CD4-positive, alpha-beta memory T cell (primary cell): ENCODE data around the gene MOGAT3. TPM values are rescaled to one million over a fixed set of nuclear protein-coding genes. Genes with fewer than 3 reads are reported as not detected.

ENCODE experiments used
- CTCF ChIA-PET: fragments of 350-600 bp; sonication (Branson Sonifier 250); formaldehyde crosslinking; loops from one replicate; lab custom pipeline; 2021; ENCODE audit warnings: inconsistent platforms; ENCODE audit not compliant: partially characterized antibody; lab: Charles Lee
- POLR2A ChIA-PET: fragments of 350-600 bp; sonication (Branson Sonifier 250); formaldehyde crosslinking; loops from one replicate; lab custom pipeline; 2021; ENCODE audit not compliant: partially characterized antibody; lab: Charles Lee
- DNase-seq, 5 donors: peaks; one replicate each; pipeline versions ENCODE4 v3.0.0 to v3.0.0-alpha.2; 2020 to 2022; ENCODE audit warnings: mixed read lengths in 1 of 5
- H3K27ac ChIP-seq: one replicate; pipeline ENCODE4 v1.7.0; 2013; ENCODE audit warnings: low read depth, low read length
- H3K27me3 ChIP-seq: 2 replicates; pipeline ENCODE4 v1.7.0; 2013; ENCODE audit warnings: mild to moderate bottlenecking, low read length, moderate library complexity; ENCODE audit not compliant: insufficient read depth
- H3K36me3 ChIP-seq: 2 replicates; pipeline ENCODE4 v1.7.0; 2013; ENCODE audit warnings: mild to moderate bottlenecking, low read length, moderate library complexity; ENCODE audit not compliant: insufficient read depth
- H3K4me1 ChIP-seq: 2 replicates; pipeline ENCODE4 v1.7.0; 2013; ENCODE audit warnings: mild to moderate bottlenecking, low read length, moderate library complexity; ENCODE audit not compliant: insufficient read depth
- H3K4me3 ChIP-seq, 2 donors: one replicate each; pipeline ENCODE4 v1.7.0; 2013; ENCODE audit warnings: low read length in 2 of 2, mild to moderate bottlenecking in 1 of 2
- H3K9me3 ChIP-seq, 2 donors: one replicate each; pipeline ENCODE4 v1.7.0; 2013; ENCODE audit warnings: low read length in 2 of 2, control low read depth in 1 of 2; ENCODE audit not compliant: control insufficient read depth in 1 of 2
- H3K27ac Mint-ChIP-seq, 7 donors: one replicate each; pipeline ENCODE4 v1.8.0; 2020 to 2021; ENCODE audit warnings: mixed read lengths in 7 of 7, mild to moderate bottlenecking in 6 of 7, inconsistent platforms in 3 of 7, moderate library complexity in 3 of 7
- H3K27me3 Mint-ChIP-seq, 2 donors: one replicate each; pipeline ENCODE4 v1.8.0; 2020 to 2021; ENCODE audit warnings: mixed read lengths in 2 of 2
- H3K36me3 Mint-ChIP-seq, 2 donors: one replicate each; pipeline ENCODE4 v1.8.0; 2020 to 2021; ENCODE audit warnings: mixed read lengths in 2 of 2, inconsistent platforms in 1 of 2, mild to moderate bottlenecking in 1 of 2
- H3K4me1 Mint-ChIP-seq, 4 donors: one replicate each; pipeline ENCODE4 v1.8.0; 2020 to 2021; ENCODE audit warnings: mixed read lengths in 4 of 4, mild to moderate bottlenecking in 1 of 4
- H3K4me3 Mint-ChIP-seq, 8 donors: one replicate each; pipeline ENCODE4 v1.8.0; 2020 to 2021; ENCODE audit warnings: mixed read lengths in 8 of 8, mild to moderate bottlenecking in 7 of 8, moderate library complexity in 6 of 8, inconsistent platforms in 3 of 8
- H3K9me3 Mint-ChIP-seq, 8 donors: one replicate each; pipeline ENCODE4 v1.8.0; 2020 to 2021; ENCODE audit warnings: mixed read lengths in 8 of 8, mild to moderate bottlenecking in 5 of 8, inconsistent platforms in 3 of 8, moderate library complexity in 1 of 8
- intact Hi-C: fragments of 100-400 bp; cut with micrococcal nuclease; formaldehyde crosslinking; loops from one replicate; pipeline ENCODE4 v1.15.1; 2023
- polyA plus RNA-seq, 2 donors: library from polyadenylated mRNA; unstranded; fragments of 300-500 nt; fragmentation: Illumina TruSeq; gene quantifications; one replicate each; pipeline ENCODE4 v1.2.3, GENCODE V29; 2021
- total RNA-seq, 2 experiments: library from RNA; stranded (reverse); gene quantifications; one replicate each; pipeline ENCODE4 v1.2.3, GENCODE V29; 2021

MOGAT3 gene
- total and polyA plus RNA-seq, 4 experiments from 2014 or later, result not detected

GRCh38 chr7:101216001-101216859 lies 15.4 kb upstream of the MOGAT3 start:
- ChIA-PET POLR2A (interaction anchor here (1.5 to 4.2 kb wide), 7 partner anchors 14 to 342 kb away, joined by 3 to 102 read pairs (median 13); partner anchors contain the start of genes FIS1 and SRRT), CTCF (interaction anchor here (1.1 to 5.6 kb wide), 6 partner anchors 24 to 341 kb away, joined by 3 to 105 read pairs (median 14); partner anchors contain the start of genes FIS1 and SRRT)
- Histone ChIP-seq H3K9me3 (no peaks in the 10 kb centered on the region), H3K27me3 (no peaks in the 10 kb centered on the region), H3K27ac (peak overlapping the region; percentile 64), H3K4me3 (peak overlapping the region; percentile 36 to 83), H3K4me1 (peaks cover 32% of the 10 kb centered on the region), H3K36me3 (no peaks in the 10 kb centered on the region)
- intact Hi-C loops, result loop anchor here (10.0 kb wide), 1 partner anchor 51 kb away; the partner anchor contains the start of gene VGF
- DNase-seq, result no peak
- H3K27me3 Mint-ChIP-seq, result no peaks in the 10 kb centered on the region
- H3K36me3 Mint-ChIP-seq, result peaks cover 0 to 16% of the 10 kb centered on the region in 2 donors
- peak overlapping the region; percentile 60 to 92 (median 88) for H3K27ac Mint-ChIP-seq
- H3K4me3 Mint-ChIP-seq, result peak overlapping the region; percentile 86 to 97 (median 95)
- peaks cover 18 to 49% (median 32%) of the 10 kb centered on the region in 4 donors for H3K4me1 Mint-ChIP-seq
- peaks cover 0 to 2% (median 0%) of the 10 kb centered on the region in 8 donors for H3K9me3 Mint-ChIP-seq

GRCh38 chr7:101212014-101212413 lies 11.2 kb upstream of the MOGAT3 start:
- intact Hi-C loops, result loop anchor here (10.0 kb wide), 1 partner anchor 47 kb away; the partner anchor contains the start of gene VGF
- Histone ChIP-seq H3K4me3 (no peak overlapping the region), H3K36me3 (no peaks in the 10 kb centered on the region), H3K27me3 (no peaks in the 10 kb centered on the region), H3K9me3 (no peaks in the 10 kb centered on the region), H3K4me1 (peaks cover 10% of the 10 kb centered on the region), H3K27ac (no peak overlapping the region)
- H3K4me1 Mint-ChIP-seq, result peaks cover 6 to 19% (median 11%) of the 10 kb centered on the region in 4 donors
- no peaks in the 10 kb centered on the region for H3K27me3 Mint-ChIP-seq
- no peak for DNase-seq
- ChIA-PET POLR2A (no interaction called here), CTCF (no interaction called here)
- peak overlapping the region in 1 of 7 donors; percentile 13 for H3K27ac Mint-ChIP-seq
- peaks cover 13 to 27% of the 10 kb centered on the region in 2 donors for H3K36me3 Mint-ChIP-seq
- H3K9me3 Mint-ChIP-seq, result no peaks in the 10 kb centered on the region
- no peak overlapping the region for H3K4me3 Mint-ChIP-seq

- CTCF ChIA-PET, result no interaction called here
- Mint-ChIP-seq H3K9me3 (no peaks in the 10 kb centered on the region), H3K36me3 (peaks cover 13 to 27% of the 10 kb centered on the region in 2 donors), H3K4me1 (peaks cover 3 to 14% (median 7%) of the 10 kb centered on the region in 4 donors), H3K4me3 (no peak overlapping the region), H3K27ac (peak overlapping the region in 1 of 7 donors; percentile 13), H3K27me3 (no peaks in the 10 kb centered on the region)
- Histone ChIP-seq H3K9me3 (no peaks in the 10 kb centered on the region), H3K4me1 (peaks cover 6% of the 10 kb centered on the region), H3K36me3 (no peaks in the 10 kb centered on the region), H3K27me3 (no peaks in the 10 kb centered on the region), H3K27ac (no peak overlapping the region), H3K4me3 (no peak overlapping the region)
- POLR2A ChIA-PET, result no interaction called here
- intact Hi-C loops, result loop anchor here (10.0 kb wide), 1 partner anchor 47 kb away; the partner anchor contains the start of gene VGF
- DNase-seq, result no peak
Measured at GRCh38 chr7:101211501-101211900, 10.7 kb upstream of the MOGAT3 start.

GRCh38 chr7:101210143-101210542 lies 9.3 kb upstream of the MOGAT3 start:
- intact Hi-C loops, result loop anchor here (10.0 kb wide), 1 partner anchor 45 kb away; the partner anchor contains the start of gene VGF
- Histone ChIP-seq H3K27me3 (no peaks in the 10 kb centered on the region), H3K4me1 (no peaks in the 10 kb centered on the region), H3K27ac (no peak overlapping the region), H3K36me3 (no peaks in the 10 kb centered on the region), H3K9me3 (no peaks in the 10 kb centered on the region), H3K4me3 (no peak overlapping the region)
- ChIA-PET CTCF (no interaction called here), POLR2A (no interaction called here)
- Mint-ChIP-seq H3K27me3 (no peaks in the 10 kb centered on the region), H3K36me3 (peaks cover 19 to 29% of the 10 kb centered on the region in 2 donors), H3K9me3 (no peaks in the 10 kb centered on the region), H3K4me3 (no peak overlapping the region), H3K4me1 (peaks cover 0 to 2% (median 0%) of the 10 kb centered on the region in 4 donors), H3K27ac (peak overlapping the region in 1 of 7 donors; percentile 6)
- no peak for DNase-seq

GRCh38 chr7:101208794-101209193 lies 8.0 kb upstream of the MOGAT3 start:
- Histone ChIP-seq H3K4me3 (no peak overlapping the region), H3K27ac (no peak overlapping the region), H3K4me1 (no peaks in the 10 kb centered on the region), H3K36me3 (no peaks in the 10 kb centered on the region), H3K9me3 (no peaks in the 10 kb centered on the region), H3K27me3 (no peaks in the 10 kb centered on the region)
- Mint-ChIP-seq H3K27me3 (peaks cover 0 to 2% of the 10 kb centered on the region in 2 donors), H3K36me3 (peaks cover 19 to 32% of the 10 kb centered on the region in 2 donors), H3K27ac (no peak overlapping the region), H3K4me3 (no peak overlapping the region), H3K4me1 (peaks cover under 1 to 6% (median 3%) of the 10 kb centered on the region in 4 donors), H3K9me3 (no peaks in the 10 kb centered on the region)
- DNase-seq, result no peak
- ChIA-PET CTCF (interaction anchor here (0.7 to 2.0 kb wide), 2 partner anchors 9 to 16 kb away, joined by 3 to 8 read pairs; partner anchors contain the start of gene PLOD3), POLR2A (no interaction called here)
- intact Hi-C loops, result no loop called here

GRCh38 chr7:101207459-101207858 lies 6.6 kb upstream of the MOGAT3 start:
- peaks cover 8% of the 10 kb centered on the region for H3K4me1 ChIP-seq
- no peaks in the 10 kb centered on the region for H3K36me3 ChIP-seq
- no peak overlapping the region for H3K27ac ChIP-seq
- ChIA-PET POLR2A (interaction anchor here (1.6 kb wide), 1 partner anchor 10 kb away, joined by 4 read pairs; the partner anchor contains the start of genes PLOD3 and ZNHIT1), CTCF (interaction anchor here (1.5 to 2.0 kb wide), 2 partner anchors 15 to 63 kb away, joined by 4 to 8 read pairs; no protein-coding TSS in a partner anchor)
- H3K4me3 Mint-ChIP-seq, result no peak overlapping the region
- no peaks in the 10 kb centered on the region for H3K9me3 ChIP-seq
- no peaks in the 10 kb centered on the region for H3K9me3 Mint-ChIP-seq
- peaks cover 3 to 4% of the 10 kb centered on the region in 2 donors for H3K27me3 Mint-ChIP-seq
- intact Hi-C loops, result no loop called here
- H3K27ac Mint-ChIP-seq, result peak overlapping the region in 1 of 7 donors; percentile 67
- H3K4me3 ChIP-seq, result no peak overlapping the region
- no peak for DNase-seq
- peaks cover 19 to 32% of the 10 kb centered on the region in 2 donors for H3K36me3 Mint-ChIP-seq
- H3K4me1 Mint-ChIP-seq, result peaks cover 5 to 13% (median 9%) of the 10 kb centered on the region in 4 donors
- no peaks in the 10 kb centered on the region for H3K27me3 ChIP-seq

GRCh38 chr7:101206665-101207042 lies 5.8 kb upstream of the MOGAT3 start:
- Histone ChIP-seq H3K27me3 (no peaks in the 10 kb centered on the region), H3K27ac (no peak overlapping the region), H3K9me3 (no peaks in the 10 kb centered on the region), H3K36me3 (no peaks in the 10 kb centered on the region), H3K4me3 (no peak overlapping the region), H3K4me1 (peaks cover 8% of the 10 kb centered on the region)
- no peak for DNase-seq
- intact Hi-C loops, result no loop called here
- ChIA-PET POLR2A (interaction anchor here (1.6 kb wide), 1 partner anchor 11 kb away, joined by 4 read pairs; the partner anchor contains the start of genes PLOD3 and ZNHIT1), CTCF (interaction anchor here (1.5 kb wide), 1 partner anchor 62 kb away, joined by 4 read pairs; no protein-coding TSS in a partner anchor)
- H3K36me3 Mint-ChIP-seq, result peaks cover 19 to 32% of the 10 kb centered on the region in 2 donors
- no peaks in the 10 kb centered on the region for H3K9me3 Mint-ChIP-seq
- peaks cover 3 to 4% of the 10 kb centered on the region in 2 donors for H3K27me3 Mint-ChIP-seq
- H3K4me3 Mint-ChIP-seq, result no peak overlapping the region
- H3K4me1 Mint-ChIP-seq, result peaks cover 5 to 15% (median 9%) of the 10 kb centered on the region in 4 donors
- peak overlapping the region in 1 of 7 donors; percentile 37 for H3K27ac Mint-ChIP-seq
